Mammary epithelial cell (primary cell): Measurements from ENCODE around the gene SNAPC4.

Experiments used
- CTCF ChIP-seq, 2 donors: IDR thresholded peaks in 1 of 2; conservative IDR thresholded peaks in 1 of 2; 2 replicates each; pipeline ENCODE4 v1.5.1; 2011 to 2012; ENCODE audit warnings: inconsistent platforms in 2 of 2, low read length in 2 of 2, mild to moderate bottlenecking in 2 of 2, control low read depth in 1 of 2, low read depth in 1 of 2; ENCODE audit not compliant: insufficient read depth in 1 of 2; ENCODE audit errors: extremely low read depth in 1 of 2
- EZH2 ChIP-seq: IDR thresholded peaks from 2 replicates; pipeline ENCODE4 v1.6.1; 2012; ENCODE audit warnings: low read length, inconsistent platforms, borderline replicate concordance

- TF ChIP-seq CTCF (conservative IDR thresholded peaks at IDR 0.05 in 1 of 2, IDR thresholded peaks at IDR 0.05 in 1 of 2; ENCODE audit: extremely low read depth in 1 of 2, insufficient read depth in 1 of 2, low read depth in 1 of 2, low read length in 2 of 2): no peak
- TF ChIP-seq EZH2: no peak
These were observed 7.9 kb upstream of the SNAPC4 start for GRCh38 chr9:136407911-136408310.
